GM23338 (cell line): Measurements from ENCODE around the gene ZP2. TPM values are rescaled to one million over a fixed set of nuclear protein-coding genes. Genes with fewer than 3 reads are reported as not detected.

Experiments
- ATAC-seq: fragments of 200-7000 bp; cut with Tn5 transposase; 3 replicates; pipeline ENCODE4 v1.9.1; 2020
- DNase-seq: peaks from one replicate; pipeline ENCODE4 v3.0.0-alpha.2; 2015; ENCODE audit warnings: low spot score
- H2AFZ ChIP-seq: fragments of 200-600 bp; sonication (generic); 2 replicates; pipeline ENCODE4 v1.8.0; 2016; ENCODE audit warnings: antibody characterized with exemption, mild to moderate bottlenecking, moderate library complexity
- H3F3A ChIP-seq: fragments of 200-600 bp; sonication (generic); replicated peaks from 2 replicates; pipeline ENCODE4 v1.8.0; 2017; ENCODE audit warnings: antibody characterized with exemption, mixed run types, low read depth
- H3K27ac ChIP-seq: fragments of 200-600 bp; sonication (generic); 2 replicates; pipeline ENCODE4 v1.6.1; 2016; ENCODE audit warnings: low read depth
- H3K27me3 ChIP-seq: fragments of 200-600 bp; sonication (generic); 2 replicates; pipeline ENCODE4 v1.8.0; 2016; ENCODE audit warnings: mild to moderate bottlenecking, mixed run types, moderate library complexity; ENCODE audit not compliant: insufficient read depth
- H3K36me3 ChIP-seq: fragments of 200-600 bp; sonication (generic); 2 replicates; pipeline ENCODE4 v1.8.0; 2016; ENCODE audit warnings: mild to moderate bottlenecking; ENCODE audit not compliant: insufficient read depth
- H3K4me1 ChIP-seq: fragments of 200-600 bp; sonication (generic); 2 replicates; pipeline ENCODE4 v1.8.0; 2016; ENCODE audit warnings: mild to moderate bottlenecking, moderate library complexity; ENCODE audit not compliant: insufficient read depth
- H3K4me2 ChIP-seq: fragments of 200-600 bp; sonication (generic); 2 replicates; pipeline ENCODE4 v1.7.1; 2017; ENCODE audit warnings: mixed run types
- H3K4me3 ChIP-seq: fragments of 200-600 bp; sonication (generic); 2 replicates; pipeline ENCODE4 v1.6.1; 2016; ENCODE audit warnings: mixed run types
- H3K79me2 ChIP-seq: fragments of 200-600 bp; sonication (generic); replicated peaks from 2 replicates; pipeline ENCODE4 v1.8.0; 2017; ENCODE audit warnings: mild to moderate bottlenecking; ENCODE audit not compliant: insufficient read depth
- H3K9me2 ChIP-seq: fragments of 200-600 bp; sonication (generic); 2 replicates; pipeline ENCODE4 v1.8.0; 2017; ENCODE audit not compliant: insufficient read depth
- H4K20me1 ChIP-seq: fragments of 200-600 bp; sonication (generic); replicated peaks from 2 replicates; pipeline ENCODE4 v1.8.0; 2017; ENCODE audit warnings: mild to moderate bottlenecking; ENCODE audit not compliant: insufficient read depth
- H3K27ac Mint-ChIP-seq: 2 replicates; pipeline ENCODE4 v1.8.0; 2020; ENCODE audit warnings: inconsistent platforms, mild to moderate bottlenecking, moderate library complexity, mixed read lengths
- H3K27me3 Mint-ChIP-seq: 3 replicates; pipeline ENCODE4 v1.8.0; 2022; ENCODE audit warnings: low read depth, mild to moderate bottlenecking, moderate library complexity, mixed read lengths, inconsistent platforms; ENCODE audit not compliant: insufficient read depth, poor library complexity
- H3K36me3 Mint-ChIP-seq: 3 replicates; pipeline ENCODE4 v1.8.0; 2021; ENCODE audit warnings: low read depth, mild to moderate bottlenecking, inconsistent platforms, moderate library complexity, mixed read lengths
- H3K4me1 Mint-ChIP-seq: 3 replicates; pipeline ENCODE4 v1.8.0; 2020; ENCODE audit warnings: mild to moderate bottlenecking, inconsistent platforms, mixed read lengths
- H3K4me3 Mint-ChIP-seq: 3 replicates; pipeline ENCODE4 v1.8.0; 2021; ENCODE audit warnings: moderate library complexity, mild to moderate bottlenecking, inconsistent platforms, mixed read lengths
- H3K9me3 Mint-ChIP-seq: 3 replicates; pipeline ENCODE4 v1.8.0; 2020; ENCODE audit warnings: moderate library complexity, mild to moderate bottlenecking, inconsistent platforms, mixed read lengths
- EZH2 ChIP-seq: fragments of 200-600 bp; sonication (generic); IDR thresholded peaks from one replicate; pipeline ENCODE4 v1.8.0; 2017; ENCODE audit warnings: antibody characterized with exemption, mild to moderate bottlenecking, low read depth; ENCODE audit not compliant: unreplicated experiment
- EZH2phosphoT487 ChIP-seq: fragments of 200-600 bp; sonication (generic); IDR thresholded peaks from one replicate; pipeline ENCODE4 v1.8.1; 2018; ENCODE audit warnings: antibody characterized with exemption; ENCODE audit not compliant: unreplicated experiment
- JUNB ChIP-seq: IDR thresholded peaks from one replicate; pipeline ENCODE4 v1.6.1; 2016; ENCODE audit warnings: antibody characterized with exemption; ENCODE audit not compliant: unreplicated experiment
- POLR2AphosphoS5 ChIP-seq: IDR thresholded peaks from 2 replicates; pipeline ENCODE4 v1.6.1; 2016; ENCODE audit warnings: antibody characterized with exemption, low read depth
- STAT1 ChIP-seq: IDR thresholded peaks from one replicate; pipeline ENCODE4 v1.6.1; 2016; ENCODE audit warnings: antibody characterized with exemption; ENCODE audit not compliant: unreplicated experiment
- ZNF114 ChIP-seq: fragments of 250-450 bp; sonication (Bioruptor Pico); IDR thresholded peaks from 2 replicates; pipeline ENCODE4 v1.5.0; 2020; ENCODE audit warnings: mild to moderate bottlenecking, moderate library complexity
- ZNF331 ChIP-seq: fragments of 250-450 bp; sonication (Bioruptor Pico); IDR thresholded peaks from 2 replicates; pipeline ENCODE4 v1.5.0; 2020; ENCODE audit warnings: low read depth, mild to moderate bottlenecking, moderate library complexity
- polyA plus RNA-seq: library from polyadenylated mRNA; unstranded; fragments of >200 nt; fragmentation: Nextera tagmentation; extraction: Ambion mirVana; gene quantifications from 2 replicates; pipeline ENCODE4 v1.2.1, GENCODE V29; 2016
- total RNA-seq: library from RNA; depleted of rRNA; stranded (reverse); fragments of >200 nt; shearing (Covaris generic); gene quantifications from 2 replicates; pipeline ENCODE4 v1.2.3, GENCODE V29; 2014
- TF ChIP-seq, protein P1 (sequence below): fragments of 250-450 bp; sonication (Bioruptor Pico); IDR thresholded peaks from 2 replicates; pipeline ENCODE4 v1.5.0; 2020; ENCODE audit warnings: mild to moderate bottlenecking, moderate library complexity
- TF ChIP-seq, protein P2 (sequence below): IDR thresholded peaks from 2 replicates; pipeline ENCODE4 v1.6.1; 2016; ENCODE audit warnings: antibody characterized with exemption

ZP2 gene
- total and polyA plus RNA-seq, 2 experiments from 2014 or later: not detected

DNA sequence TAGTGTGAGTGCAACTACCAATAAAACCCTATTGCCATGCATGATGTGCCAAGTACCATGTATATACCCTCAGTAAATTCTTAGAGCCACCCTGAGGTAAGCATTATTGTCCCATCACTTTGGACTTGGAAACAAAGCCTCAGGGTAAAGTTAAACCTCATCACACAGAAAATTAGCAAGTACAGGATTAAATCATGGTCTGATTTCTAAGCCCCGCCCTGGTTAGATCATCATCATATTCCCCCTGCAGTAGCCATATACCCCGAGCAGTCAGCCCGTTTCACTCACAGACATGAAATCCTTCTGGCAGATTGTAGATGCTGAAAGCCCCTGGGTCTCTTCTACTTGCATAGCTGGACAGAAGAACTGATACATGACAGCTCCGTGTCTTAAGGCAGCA is 4.8 kb downstream of the ZP2 start:
- ATAC-seq: no peak
- Histone ChIP-seq H4K20me1 (no peaks in the 10 kb centered on the region), H3K27me3 (no peaks in the 10 kb centered on the region), H3K79me2 (no peaks in the 10 kb centered on the region), H3K36me3 (no peaks in the 10 kb centered on the region), H3K4me2 (no peak overlapping the region), H3K9me2 (peaks cover 8% of the 10 kb centered on the region; the same call in 1 of the 2 replicates), H3F3A (no peaks in the 10 kb centered on the region), H3K4me3 (no peak overlapping the region), H3K4me1 (no peaks in the 10 kb centered on the region), H3K27ac (no peak overlapping the region), H2AFZ (no peak overlapping the region)
- TF ChIP-seq JUNB: no peak
- TF ChIP-seq ZNF114 (CRISPR knock-in tag): no peak
- TF ChIP-seq EZH2: no peak
- TF ChIP-seq, protein P1, sequence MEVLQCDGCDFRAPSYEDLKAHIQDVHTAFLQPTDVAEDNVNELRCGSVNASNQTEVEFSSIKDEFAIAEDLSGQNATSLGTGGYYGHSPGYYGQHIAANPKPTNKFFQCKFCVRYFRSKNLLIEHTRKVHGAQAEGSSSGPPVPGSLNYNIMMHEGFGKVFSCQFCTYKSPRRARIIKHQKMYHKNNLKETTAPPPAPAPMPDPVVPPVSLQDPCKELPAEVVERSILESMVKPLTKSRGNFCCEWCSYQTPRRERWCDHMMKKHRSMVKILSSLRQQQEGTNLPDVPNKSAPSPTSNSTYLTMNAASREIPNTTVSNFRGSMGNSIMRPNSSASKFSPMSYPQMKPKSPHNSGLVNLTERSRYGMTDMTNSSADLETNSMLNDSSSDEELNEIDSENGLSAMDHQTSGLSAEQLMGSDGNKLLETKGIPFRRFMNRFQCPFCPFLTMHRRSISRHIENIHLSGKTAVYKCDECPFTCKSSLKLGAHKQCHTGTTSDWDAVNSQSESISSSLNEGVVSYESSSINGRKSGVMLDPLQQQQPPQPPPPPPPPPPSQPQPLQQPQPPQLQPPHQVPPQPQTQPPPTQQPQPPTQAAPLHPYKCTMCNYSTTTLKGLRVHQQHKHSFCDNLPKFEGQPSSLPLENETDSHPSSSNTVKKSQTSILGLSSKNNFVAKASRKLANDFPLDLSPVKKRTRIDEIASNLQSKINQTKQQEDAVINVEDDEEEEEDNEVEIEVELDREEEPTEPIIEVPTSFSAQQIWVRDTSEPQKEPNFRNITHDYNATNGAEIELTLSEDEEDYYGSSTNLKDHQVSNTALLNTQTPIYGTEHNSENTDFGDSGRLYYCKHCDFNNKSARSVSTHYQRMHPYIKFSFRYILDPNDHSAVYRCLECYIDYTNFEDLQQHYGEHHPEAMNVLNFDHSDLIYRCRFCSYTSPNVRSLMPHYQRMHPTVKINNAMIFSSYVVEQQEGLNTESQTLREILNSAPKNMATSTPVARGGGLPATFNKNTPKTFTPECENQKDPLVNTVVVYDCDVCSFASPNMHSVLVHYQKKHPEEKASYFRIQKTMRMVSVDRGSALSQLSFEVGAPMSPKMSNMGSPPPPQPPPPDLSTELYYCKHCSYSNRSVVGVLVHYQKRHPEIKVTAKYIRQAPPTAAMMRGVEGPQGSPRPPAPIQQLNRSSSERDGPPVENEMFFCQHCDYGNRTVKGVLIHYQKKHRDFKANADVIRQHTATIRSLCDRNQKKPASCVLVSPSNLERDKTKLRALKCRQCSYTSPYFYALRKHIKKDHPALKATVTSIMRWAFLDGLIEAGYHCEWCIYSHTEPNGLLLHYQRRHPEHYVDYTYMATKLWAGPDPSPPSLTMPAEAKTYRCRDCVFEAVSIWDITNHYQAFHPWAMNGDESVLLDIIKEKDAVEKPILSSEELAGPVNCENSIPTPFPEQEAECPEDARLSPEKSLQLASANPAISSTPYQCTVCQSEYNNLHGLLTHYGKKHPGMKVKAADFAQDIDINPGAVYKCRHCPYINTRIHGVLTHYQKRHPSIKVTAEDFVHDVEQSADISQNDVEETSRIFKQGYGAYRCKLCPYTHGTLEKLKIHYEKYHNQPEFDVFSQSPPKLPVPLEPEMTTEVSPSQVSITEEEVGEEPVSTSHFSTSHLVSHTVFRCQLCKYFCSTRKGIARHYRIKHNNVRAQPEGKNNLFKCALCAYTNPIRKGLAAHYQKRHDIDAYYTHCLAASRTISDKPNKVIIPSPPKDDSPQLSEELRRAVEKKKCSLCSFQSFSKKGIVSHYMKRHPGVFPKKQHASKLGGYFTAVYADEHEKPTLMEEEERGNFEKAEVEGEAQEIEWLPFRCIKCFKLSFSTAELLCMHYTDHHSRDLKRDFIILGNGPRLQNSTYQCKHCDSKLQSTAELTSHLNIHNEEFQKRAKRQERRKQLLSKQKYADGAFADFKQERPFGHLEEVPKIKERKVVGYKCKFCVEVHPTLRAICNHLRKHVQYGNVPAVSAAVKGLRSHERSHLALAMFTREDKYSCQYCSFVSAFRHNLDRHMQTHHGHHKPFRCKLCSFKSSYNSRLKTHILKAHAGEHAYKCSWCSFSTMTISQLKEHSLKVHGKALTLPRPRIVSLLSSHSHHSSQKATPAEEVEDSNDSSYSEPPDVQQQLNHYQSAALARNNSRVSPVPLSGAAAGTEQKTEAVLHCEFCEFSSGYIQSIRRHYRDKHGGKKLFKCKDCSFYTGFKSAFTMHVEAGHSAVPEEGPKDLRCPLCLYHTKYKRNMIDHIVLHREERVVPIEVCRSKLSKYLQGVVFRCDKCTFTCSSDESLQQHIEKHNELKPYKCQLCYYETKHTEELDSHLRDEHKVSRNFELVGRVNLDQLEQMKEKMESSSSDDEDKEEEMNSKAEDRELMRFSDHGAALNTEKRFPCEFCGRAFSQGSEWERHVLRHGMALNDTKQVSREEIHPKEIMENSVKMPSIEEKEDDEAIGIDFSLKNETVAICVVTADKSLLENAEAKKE (CRISPR knock-in tag): no peak
- TF ChIP-seq, protein P2, sequence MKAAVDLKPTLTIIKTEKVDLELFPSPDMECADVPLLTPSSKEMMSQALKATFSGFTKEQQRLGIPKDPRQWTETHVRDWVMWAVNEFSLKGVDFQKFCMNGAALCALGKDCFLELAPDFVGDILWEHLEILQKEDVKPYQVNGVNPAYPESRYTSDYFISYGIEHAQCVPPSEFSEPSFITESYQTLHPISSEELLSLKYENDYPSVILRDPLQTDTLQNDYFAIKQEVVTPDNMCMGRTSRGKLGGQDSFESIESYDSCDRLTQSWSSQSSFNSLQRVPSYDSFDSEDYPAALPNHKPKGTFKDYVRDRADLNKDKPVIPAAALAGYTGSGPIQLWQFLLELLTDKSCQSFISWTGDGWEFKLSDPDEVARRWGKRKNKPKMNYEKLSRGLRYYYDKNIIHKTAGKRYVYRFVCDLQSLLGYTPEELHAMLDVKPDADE: no peak
- TF ChIP-seq STAT1: no peak
- no peak for TF ChIP-seq EZH2phosphoT487
- no peak for TF ChIP-seq ZNF331 (CRISPR knock-in tag)
- no peak for TF ChIP-seq POLR2AphosphoS5
- peaks cover 4% of the 10 kb centered on the region for H3K27me3 Mint-ChIP-seq
- H3K36me3 Mint-ChIP-seq: no peaks in the 10 kb centered on the region
- DNase-seq: no peak
- no peaks in the 10 kb centered on the region for H3K9me3 Mint-ChIP-seq
- no peaks in the 10 kb centered on the region for H3K4me1 Mint-ChIP-seq
- H3K4me3 Mint-ChIP-seq: no peak overlapping the region
- no peak overlapping the region for H3K27ac Mint-ChIP-seq
